Gastrocnemius medialis (tissue), 4 donors: ENCODE results near the gene TAGLN2. TPM values are rescaled to one million over a fixed set of nuclear protein-coding genes. Genes with fewer than 3 reads are reported as not detected.

Source experiments
- ATAC-seq, 2 donors: fragments of 150-250 bp; one replicate each; pipeline ENCODE4 v1.9.1; 2016
- DNase-seq, 2 donors: peaks; one replicate each; pipeline ENCODE4 v3.0.0-alpha.2; 2019
- H3K27ac ChIP-seq, 4 donors: fragments of 200-600 bp; sonication (generic); 1 replicate in 1 of 4; 2 replicates in 3 of 4; pipeline ENCODE4 v1.5.1; 2016 to 2018; ENCODE audit warnings: mild to moderate bottlenecking in 2 of 4, moderate library complexity in 1 of 4
- H3K27me3 ChIP-seq, 3 donors: fragments of 200-600 bp; sonication (generic) in 2 of 3; 1 replicate in 1 of 3; 2 replicates in 2 of 3; pipeline versions ENCODE4 v1.5.1 to v1.6.0; 2016 to 2019; ENCODE audit warnings: mild to moderate bottlenecking in 1 of 3, moderate library complexity in 1 of 3
- H3K36me3 ChIP-seq, 2 donors: fragments of 200-600 bp; sonication (generic) in 1 of 2; one replicate each; pipeline ENCODE4 v1.5.1; 2017 to 2018
- H3K4me1 ChIP-seq, 2 donors: fragments of 200-600 bp; sonication (generic) in 1 of 2; one replicate each; pipeline ENCODE4 v1.5.1; 2016 to 2017; ENCODE audit warnings: mild to moderate bottlenecking in 2 of 2
- H3K4me3 ChIP-seq, 4 donors: fragments of 200-600 bp; sonication (generic) in 3 of 4; 1 replicate in 1 of 4; 2 replicates in 3 of 4; pipeline ENCODE4 v1.5.1; 2016 to 2019; ENCODE audit warnings: mild to moderate bottlenecking in 2 of 4
- H3K9me3 ChIP-seq, 3 donors: fragments of 200-600 bp; sonication (generic) in 2 of 3; 1 replicate in 1 of 3; 2 replicates in 2 of 3; pipeline ENCODE4 v1.5.1; 2016 to 2019
- POLR2A ChIP-seq, 2 donors: fragments of 450-650 bp; IDR thresholded peaks; one replicate each; pipeline ENCODE4 v1.6.1; 2017; ENCODE audit warnings: antibody characterized with exemption in 2 of 2, mild to moderate bottlenecking in 2 of 2, moderate library complexity in 2 of 2
- in situ Hi-C, 4 donors: fragments of 200-750 bp; cut with MboI; loops; one replicate each; pipeline versions ENCODE4 v1.15.0 to v1.8.0; 2017; ENCODE audit warnings: low sequenced_read_pairs in 4 of 4
- intact Hi-C: fragments of 100-400 bp; cut with DNase I; formaldehyde crosslinking; loops from one replicate; pipeline ENCODE4 v1.15.1; 2023; ENCODE audit warnings: low total_unique reads
- total RNA-seq, 4 donors: library from RNA; depleted of rRNA; stranded (reverse); fragments of >200 nt; gene quantifications; one replicate each; pipeline versions ENCODE4 v1.1.0 to v1.2.3, GENCODE V29; 2016
- TF ChIP-seq, protein P1 (sequence below), 5 experiments: fragments of 450-650 bp in 3 of 5; fragments of 200-600 bp in 2 of 5; sonication (generic) in 2 of 5; IDR thresholded peaks in 4 of 5; conservative IDR thresholded peaks in 1 of 5; 1 replicate in 4 of 5; 2 replicates in 1 of 5; pipeline ENCODE4 v1.5.1; 2016 to 2019; ENCODE audit warnings: antibody characterized with exemption in 5 of 5, mild to moderate bottlenecking in 3 of 5, moderate library complexity in 3 of 5

The TAGLN2 gene
- total RNA-seq, 4 donors from 2014 or later, result 28.8 to 48.2 (median 37.5) TPM

GRCh38 chr1:159880430-159880829 lies 44.9 kb downstream of the TAGLN2 start:
- ATAC-seq (no peak), DNase-seq (no peak)
- in situ Hi-C loops, result no loop called here
- H3K9me3 ChIP-seq, result no peaks in the 10 kb centered on the region
- intact Hi-C loops, result no loop called here
- no peak overlapping the region for H3K4me3 ChIP-seq
- no peak overlapping the region for H3K27ac ChIP-seq
- no peaks in the 10 kb centered on the region for H3K27me3 ChIP-seq
- no peaks in the 10 kb centered on the region for H3K36me3 ChIP-seq
- TF ChIP-seq, protein P1, sequence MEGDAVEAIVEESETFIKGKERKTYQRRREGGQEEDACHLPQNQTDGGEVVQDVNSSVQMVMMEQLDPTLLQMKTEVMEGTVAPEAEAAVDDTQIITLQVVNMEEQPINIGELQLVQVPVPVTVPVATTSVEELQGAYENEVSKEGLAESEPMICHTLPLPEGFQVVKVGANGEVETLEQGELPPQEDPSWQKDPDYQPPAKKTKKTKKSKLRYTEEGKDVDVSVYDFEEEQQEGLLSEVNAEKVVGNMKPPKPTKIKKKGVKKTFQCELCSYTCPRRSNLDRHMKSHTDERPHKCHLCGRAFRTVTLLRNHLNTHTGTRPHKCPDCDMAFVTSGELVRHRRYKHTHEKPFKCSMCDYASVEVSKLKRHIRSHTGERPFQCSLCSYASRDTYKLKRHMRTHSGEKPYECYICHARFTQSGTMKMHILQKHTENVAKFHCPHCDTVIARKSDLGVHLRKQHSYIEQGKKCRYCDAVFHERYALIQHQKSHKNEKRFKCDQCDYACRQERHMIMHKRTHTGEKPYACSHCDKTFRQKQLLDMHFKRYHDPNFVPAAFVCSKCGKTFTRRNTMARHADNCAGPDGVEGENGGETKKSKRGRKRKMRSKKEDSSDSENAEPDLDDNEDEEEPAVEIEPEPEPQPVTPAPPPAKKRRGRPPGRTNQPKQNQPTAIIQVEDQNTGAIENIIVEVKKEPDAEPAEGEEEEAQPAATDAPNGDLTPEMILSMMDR (IDR thresholded peaks at IDR 0.05 in 4 of 5, conservative IDR thresholded peaks at IDR 0.05 in 1 of 5), result no peak
- TF ChIP-seq POLR2A (IDR thresholded peaks at IDR 0.05), result no peak
- H3K4me1 ChIP-seq, result no peaks in the 10 kb centered on the region

DNA sequence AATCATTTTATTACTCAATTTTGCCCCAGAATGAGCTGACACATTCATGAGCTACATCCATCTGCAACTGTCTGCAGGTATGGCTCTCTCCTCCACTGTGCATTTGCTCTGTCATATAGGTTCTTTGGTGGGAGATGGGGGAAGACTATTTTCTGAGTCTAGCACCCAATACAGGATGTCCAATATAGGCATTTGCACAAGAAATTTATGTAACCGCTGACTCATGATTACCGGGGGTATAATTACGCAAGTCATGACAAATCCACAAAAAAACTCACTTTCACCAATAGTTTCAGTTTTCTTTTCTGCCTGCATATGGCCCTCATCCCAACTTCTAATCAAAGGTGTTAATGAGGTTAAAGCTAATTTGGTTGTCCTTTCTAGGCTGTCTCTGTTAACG lies 45.3 kb downstream of the TAGLN2 start:
- in situ Hi-C loops, result no loop called here
- Histone ChIP-seq H3K4me3 (no peak overlapping the region), H3K4me1 (no peaks in the 10 kb centered on the region), H3K27me3 (no peaks in the 10 kb centered on the region), H3K36me3 (no peaks in the 10 kb centered on the region), H3K27ac (no peak overlapping the region), H3K9me3 (no peaks in the 10 kb centered on the region)
- TF ChIP-seq POLR2A (IDR thresholded peaks at IDR 0.05), result no peak
- TF ChIP-seq, protein P1 (IDR thresholded peaks at IDR 0.05 in 4 of 5, conservative IDR thresholded peaks at IDR 0.05 in 1 of 5), result no peak
- no peak for DNase-seq
- ATAC-seq, result no peak
- intact Hi-C loops, result no loop called here

DNA sequence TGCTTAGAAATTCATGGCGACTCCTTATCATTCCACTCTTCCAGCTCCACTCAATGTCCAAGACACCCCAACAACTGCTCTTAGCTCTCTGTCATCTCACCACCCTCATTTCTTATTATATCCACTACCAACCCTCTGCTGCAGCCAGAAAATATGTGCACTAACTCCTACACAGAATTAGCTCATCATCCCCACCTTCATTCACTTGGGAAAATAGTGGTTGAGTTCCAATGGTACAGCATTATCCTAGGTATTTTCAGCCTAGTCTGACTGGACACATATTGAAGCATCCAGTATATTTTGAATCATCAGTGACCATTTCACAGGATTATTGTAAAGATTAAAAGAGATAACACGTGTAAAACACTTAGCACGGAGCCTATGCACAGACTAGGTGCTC lies 46.2 kb downstream of the TAGLN2 start:
- ATAC-seq (no peak), DNase-seq (no peak)
- in situ Hi-C loops, result no loop called here
- TF ChIP-seq, protein P1 (IDR thresholded peaks at IDR 0.05 in 4 of 5, conservative IDR thresholded peaks at IDR 0.05 in 1 of 5), result no peak
- no peak for TF ChIP-seq POLR2A (IDR thresholded peaks at IDR 0.05)
- Histone ChIP-seq H3K4me1 (no peaks in the 10 kb centered on the region), H3K27ac (no peak overlapping the region), H3K9me3 (no peaks in the 10 kb centered on the region), H3K27me3 (no peaks in the 10 kb centered on the region), H3K36me3 (no peaks in the 10 kb centered on the region), H3K4me3 (no peak overlapping the region)
- intact Hi-C loops, result no loop called here

GRCh38 chr1:159877695-159878444 lies 47.4 kb downstream of the TAGLN2 start:
- no peak overlapping the region for H3K4me3 ChIP-seq
- H3K27ac ChIP-seq, result no peak overlapping the region
- no peaks in the 10 kb centered on the region for H3K27me3 ChIP-seq
- no peaks in the 10 kb centered on the region for H3K36me3 ChIP-seq
- no peaks in the 10 kb centered on the region for H3K9me3 ChIP-seq
- no peak for ATAC-seq
- TF ChIP-seq, protein P1 (IDR thresholded peaks at IDR 0.05 in 4 of 5, conservative IDR thresholded peaks at IDR 0.05 in 1 of 5), result no peak
- no peak for TF ChIP-seq POLR2A (IDR thresholded peaks at IDR 0.05)
- in situ Hi-C loops (no loop called here), intact Hi-C loops (no loop called here)
- DNase-seq, result no peak
- H3K4me1 ChIP-seq, result no peaks in the 10 kb centered on the region
